HepG2 (cell line): ENCODE results near the gene TGIF1. TPM values are rescaled to one million over a fixed set of nuclear protein-coding genes. Genes with fewer than 3 reads are reported as not detected.

Experiments
- ETV5 ChIP-seq: IDR thresholded peaks from 2 replicates; pipeline ENCODE4 v1.6.1; 2018; ENCODE audit warnings: missing biosample characterization, missing genetic modification reagents, inconsistent platforms, borderline replicate concordance
- FOXA3 ChIP-seq: IDR thresholded peaks from 2 replicates; pipeline ENCODE4 v1.6.1; 2016; ENCODE audit warnings: missing genetic modification reagents, missing compliant biosample characterization
- HDAC1 ChIP-seq: sonication (generic); formaldehyde crosslinking; IDR thresholded peaks from 2 replicates; pipeline ENCODE4 v1.5.1; 2020; ENCODE audit warnings: mild to moderate bottlenecking, missing genetic modification reagents
- HDAC2 ChIP-seq: sonication (generic); formaldehyde crosslinking; IDR thresholded peaks from 2 replicates; pipeline ENCODE4 v1.4.0; 2020; ENCODE audit warnings: missing genetic modification reagents
- MAF1 ChIP-seq: sonication (generic); formaldehyde crosslinking; IDR thresholded peaks from 2 replicates; pipeline ENCODE4 v1.5.0; 2020; ENCODE audit warnings: missing genetic modification reagents, borderline replicate concordance
- MAZ ChIP-seq, 2 experiments: sonication (generic) in 1 of 2; formaldehyde crosslinking in 1 of 2; IDR thresholded peaks; 2 replicates each; pipeline versions ENCODE4 v1.5.0 to v1.6.1; 2012 to 2020; ENCODE audit warnings: low read depth in 2 of 2, mild to moderate bottlenecking in 2 of 2, borderline replicate concordance in 1 of 2, improper control_type of control experiment in 1 of 2, low read length in 1 of 2, missing genetic modification reagents in 1 of 2, moderate library complexity in 1 of 2
- PRDM10 ChIP-seq: sonication (generic); formaldehyde crosslinking; IDR thresholded peaks from 2 replicates; pipeline ENCODE4 v1.4.0; 2020; ENCODE audit warnings: low read depth, missing genetic modification reagents
- SIN3A ChIP-seq: IDR thresholded peaks from 2 replicates; pipeline ENCODE4 v1.6.1; 2011; ENCODE audit warnings: low read depth, mild to moderate bottlenecking, control low read depth, low read length, borderline replicate concordance
- ZNF296 ChIP-seq: sonication (generic); formaldehyde crosslinking; conservative IDR thresholded peaks from 2 replicates; pipeline ENCODE4 v1.5.0; 2020; ENCODE audit warnings: mild to moderate bottlenecking, missing genetic modification reagents
- ZNF597 ChIP-seq: sonication (generic); formaldehyde crosslinking; IDR thresholded peaks from 2 replicates; pipeline ENCODE4 v1.5.0; 2020; ENCODE audit warnings: missing genetic modification reagents
- ZNF670 ChIP-seq: sonication (generic); formaldehyde crosslinking; IDR thresholded peaks from 2 replicates; pipeline ENCODE4 v1.8.0; 2022; ENCODE audit warnings: mild to moderate bottlenecking, missing genetic modification reagents, borderline replicate concordance
- ZNF703 ChIP-seq: sonication (generic); formaldehyde crosslinking; IDR thresholded peaks from 2 replicates; pipeline ENCODE4 v1.5.1; 2020; ENCODE audit warnings: missing genetic modification reagents, mild to moderate bottlenecking, moderate library complexity, borderline replicate concordance
- polyA plus RNA-seq, 8 experiments: library from polyadenylated mRNA; depleted of rRNA in 3 of 8; stranded (reverse) in 7 of 8; unstranded in 1 of 8; fragments of >200 nt; fragmentation: Illumina TruSeq in 4 of 8; extraction: Trizol in 4 of 8; gene quantifications; 2 replicates each; pipeline versions ENCODE4 v1.2.1 to v1.2.3, GENCODE V29; 2011 to 2016; ENCODE audit warnings: low read depth in 4 of 8, missing spikeins in 1 of 8, mixed read lengths in 1 of 8; ENCODE audit not compliant: insufficient read depth in 1 of 8
- total RNA-seq, 5 experiments: library from RNA; depleted of rRNA; stranded (reverse); fragments of >200 nt; fragmentation: Illumina TruSeq; extraction: Trizol; gene quantifications; 2 replicates each; pipeline ENCODE4 v1.2.3, GENCODE V29; 2016; ENCODE audit warnings: low read depth in 1 of 5
- TF ChIP-seq, protein P1 (sequence below): IDR thresholded peaks from 2 replicates; pipeline ENCODE4 v1.6.1; 2016; ENCODE audit warnings: low read depth
- TF ChIP-seq, protein P2 (sequence below): sonication (generic); formaldehyde crosslinking; IDR thresholded peaks from 2 replicates; pipeline ENCODE4 v1.4.0; 2020; ENCODE audit warnings: missing genetic modification reagents
- TF ChIP-seq, protein P3 (sequence below): sonication (generic); formaldehyde crosslinking; IDR thresholded peaks from 2 replicates; pipeline ENCODE4 v1.8.1; 2022; ENCODE audit warnings: low read depth, mild to moderate bottlenecking, missing genetic modification reagents

The TGIF1 gene
- total and polyA plus RNA-seq, 2 of the 13 experiments (the other 11 are each of a cell fraction or from before 2014, with no cell fraction given): 50.0 to 76.1 TPM

DNA sequence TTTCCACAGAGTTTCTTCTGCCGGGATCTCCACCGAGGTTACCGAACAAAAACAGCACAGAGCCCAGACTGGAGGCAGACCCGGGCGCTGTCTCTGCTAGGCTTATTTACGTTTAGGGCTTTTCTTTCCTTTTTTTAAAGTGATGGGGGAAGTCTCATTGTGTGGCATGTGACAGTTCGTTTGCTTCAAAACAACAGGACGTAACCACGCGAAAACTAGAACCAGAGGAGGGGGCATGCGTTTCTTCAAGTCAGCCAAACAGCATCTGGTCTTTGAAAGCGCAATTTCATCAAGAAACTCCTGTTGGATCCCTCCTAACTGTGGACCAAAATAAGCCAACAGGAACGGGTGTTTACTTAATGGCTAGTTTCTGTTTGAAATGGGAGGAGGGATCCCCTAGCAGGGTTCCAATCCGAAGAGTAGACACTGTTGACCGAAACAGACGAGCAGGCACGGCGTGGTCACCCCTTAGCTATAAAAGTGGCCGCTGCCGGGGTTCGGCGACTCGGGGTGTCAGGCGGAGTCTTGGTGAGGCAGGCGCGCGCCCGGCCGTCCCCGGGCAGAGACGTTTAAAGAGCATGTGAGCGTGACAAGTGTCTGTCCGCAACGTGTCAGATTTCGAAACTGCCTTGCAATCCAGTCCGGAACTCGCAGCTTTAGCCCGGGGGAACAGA lies 997 bp upstream of the TGIF1 start (continued):
- TF ChIP-seq, protein P1, sequence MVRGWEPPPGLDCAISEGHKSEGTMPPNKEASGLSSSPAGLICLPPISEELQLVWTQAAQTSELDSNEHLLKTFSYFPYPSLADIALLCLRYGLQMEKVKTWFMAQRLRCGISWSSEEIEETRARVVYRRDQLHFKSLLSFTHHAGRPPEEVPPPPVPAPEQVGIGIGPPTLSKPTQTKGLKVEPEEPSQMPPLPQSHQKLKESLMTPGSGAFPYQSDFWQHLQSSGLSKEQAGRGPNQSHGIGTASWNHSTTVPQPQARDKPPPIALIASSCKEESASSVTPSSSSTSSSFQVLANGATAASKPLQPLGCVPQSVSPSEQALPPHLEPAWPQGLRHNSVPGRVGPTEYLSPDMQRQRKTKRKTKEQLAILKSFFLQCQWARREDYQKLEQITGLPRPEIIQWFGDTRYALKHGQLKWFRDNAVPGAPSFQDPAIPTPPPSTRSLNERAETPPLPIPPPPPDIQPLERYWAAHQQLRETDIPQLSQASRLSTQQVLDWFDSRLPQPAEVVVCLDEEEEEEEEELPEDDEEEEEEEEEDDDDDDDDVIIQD (CRISPR knock-in tag): peak; percentile 77; the same call in 1 of the 2 replicates
- TF ChIP-seq ZNF597 (CRISPR knock-in tag) (no peak), HDAC2 (CRISPR knock-in tag) (peak; percentile 31; the same call in 1 of the 2 replicates), FOXA3 (peak; percentile 91), MAF1 (CRISPR knock-in tag) (peak; percentile 57; the same call in 1 of the 2 replicates), MAZ (IDR thresholded peaks at IDR 0.05; ENCODE audit: borderline replicate concordance, low read depth, low read length) (0 out of 2 replicates have a peak, but pooled peaks have one; percentile 16), MAZ (CRISPR knock-in tag; IDR thresholded peaks at IDR 0.05; ENCODE audit: low read depth) (peak; percentile 75), ZNF703 (CRISPR knock-in tag) (peak; percentile 40; the same call in 1 of the 2 replicates), SIN3A (peak; percentile 72; the same call in 1 of the 2 replicates), HDAC1 (CRISPR knock-in tag) (peak; percentile 49), ZNF670 (CRISPR knock-in tag) (0 out of 2 replicates have a peak, but pooled peaks have one; percentile 27), ZNF296 (CRISPR knock-in tag) (no peak), PRDM10 (CRISPR knock-in tag) (peak; percentile 65), ETV5 (CRISPR knock-in tag) (peak; percentile 54; the same call in 1 of the 2 replicates)
- TF ChIP-seq, protein P2, sequence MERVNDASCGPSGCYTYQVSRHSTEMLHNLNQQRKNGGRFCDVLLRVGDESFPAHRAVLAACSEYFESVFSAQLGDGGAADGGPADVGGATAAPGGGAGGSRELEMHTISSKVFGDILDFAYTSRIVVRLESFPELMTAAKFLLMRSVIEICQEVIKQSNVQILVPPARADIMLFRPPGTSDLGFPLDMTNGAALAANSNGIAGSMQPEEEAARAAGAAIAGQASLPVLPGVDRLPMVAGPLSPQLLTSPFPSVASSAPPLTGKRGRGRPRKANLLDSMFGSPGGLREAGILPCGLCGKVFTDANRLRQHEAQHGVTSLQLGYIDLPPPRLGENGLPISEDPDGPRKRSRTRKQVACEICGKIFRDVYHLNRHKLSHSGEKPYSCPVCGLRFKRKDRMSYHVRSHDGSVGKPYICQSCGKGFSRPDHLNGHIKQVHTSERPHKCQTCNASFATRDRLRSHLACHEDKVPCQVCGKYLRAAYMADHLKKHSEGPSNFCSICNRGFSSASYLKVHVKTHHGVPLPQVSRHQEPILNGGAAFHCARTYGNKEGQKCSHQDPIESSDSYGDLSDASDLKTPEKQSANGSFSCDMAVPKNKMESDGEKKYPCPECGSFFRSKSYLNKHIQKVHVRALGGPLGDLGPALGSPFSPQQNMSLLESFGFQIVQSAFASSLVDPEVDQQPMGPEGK (CRISPR knock-in tag): peak; percentile 53; the same call in 1 of the 2 replicates
- TF ChIP-seq, protein P3, sequence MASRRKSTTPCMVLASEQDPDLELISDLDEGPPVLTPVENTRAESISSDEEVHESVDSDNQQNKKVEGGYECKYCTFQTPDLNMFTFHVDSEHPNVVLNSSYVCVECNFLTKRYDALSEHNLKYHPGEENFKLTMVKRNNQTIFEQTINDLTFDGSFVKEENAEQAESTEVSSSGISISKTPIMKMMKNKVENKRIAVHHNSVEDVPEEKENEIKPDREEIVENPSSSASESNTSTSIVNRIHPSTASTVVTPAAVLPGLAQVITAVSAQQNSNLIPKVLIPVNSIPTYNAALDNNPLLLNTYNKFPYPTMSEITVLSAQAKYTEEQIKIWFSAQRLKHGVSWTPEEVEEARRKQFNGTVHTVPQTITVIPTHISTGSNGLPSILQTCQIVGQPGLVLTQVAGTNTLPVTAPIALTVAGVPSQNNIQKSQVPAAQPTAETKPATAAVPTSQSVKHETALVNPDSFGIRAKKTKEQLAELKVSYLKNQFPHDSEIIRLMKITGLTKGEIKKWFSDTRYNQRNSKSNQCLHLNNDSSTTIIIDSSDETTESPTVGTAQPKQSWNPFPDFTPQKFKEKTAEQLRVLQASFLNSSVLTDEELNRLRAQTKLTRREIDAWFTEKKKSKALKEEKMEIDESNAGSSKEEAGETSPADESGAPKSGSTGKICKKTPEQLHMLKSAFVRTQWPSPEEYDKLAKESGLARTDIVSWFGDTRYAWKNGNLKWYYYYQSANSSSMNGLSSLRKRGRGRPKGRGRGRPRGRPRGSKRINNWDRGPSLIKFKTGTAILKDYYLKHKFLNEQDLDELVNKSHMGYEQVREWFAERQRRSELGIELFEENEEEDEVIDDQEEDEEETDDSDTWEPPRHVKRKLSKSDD: no peak
